Calu3 (cell line): Measurements from ENCODE around the gene CCHCR1. TPM values are rescaled to one million over a fixed set of nuclear protein-coding genes. Genes with fewer than 3 reads are reported as not detected.
"Not testable (repeated sequence)": the region's sequence is repeated elsewhere in the genome, so short reads cannot be mapped to it uniquely, and the experiment has no call there.

Experiments used
- BruUV-seq: library from RNA; stranded (reverse); fragments of 400-500 nt; replicated peaks from 2 replicates; lab custom pipeline; 2021; lab: Mats Ljungman, UMichigan
- CTCF ChIA-PET: fragments of 300-600 bp; sonication (Branson Sonifier 250); formaldehyde crosslinking; loops from one replicate; lab custom pipeline; 2022; ENCODE audit warnings: antibody characterized with exemption; lab: Charles Lee
- DNase-seq: peaks from one replicate; pipeline ENCODE4 v3.0.0; 2022
- H3K27ac Mint-ChIP-seq: one replicate; pipeline ENCODE4 v1.8.0; 2022; ENCODE audit warnings: mixed read lengths; ENCODE audit not compliant: unreplicated experiment
- H3K27me3 Mint-ChIP-seq: one replicate; pipeline ENCODE4 v1.8.0; 2022; ENCODE audit warnings: mixed read lengths; ENCODE audit not compliant: unreplicated experiment
- H3K36me3 Mint-ChIP-seq: one replicate; pipeline ENCODE4 v1.8.0; 2022; ENCODE audit warnings: mild to moderate bottlenecking, moderate library complexity, mixed read lengths; ENCODE audit not compliant: insufficient read depth, unreplicated experiment
- H3K4me1 Mint-ChIP-seq: one replicate; pipeline ENCODE4 v1.8.0; 2022; ENCODE audit warnings: mild to moderate bottlenecking, low read depth, mixed read lengths; ENCODE audit not compliant: unreplicated experiment
- H3K4me3 Mint-ChIP-seq: one replicate; pipeline ENCODE4 v1.8.0; 2022; ENCODE audit warnings: mild to moderate bottlenecking, low read depth, moderate library complexity, mixed read lengths; ENCODE audit not compliant: unreplicated experiment
- H3K9me3 Mint-ChIP-seq: one replicate; pipeline ENCODE4 v1.8.0; 2022; ENCODE audit warnings: low read depth, mixed read lengths; ENCODE audit not compliant: unreplicated experiment
- intact Hi-C: fragments of 100-400 bp; cut with micrococcal nuclease; formaldehyde crosslinking; loops from one replicate; pipeline ENCODE4 v1.10.0; 2022; ENCODE audit not compliant: unreplicated experiment
- total RNA-seq: library from RNA; stranded (reverse); gene quantifications from 2 replicates; pipeline ENCODE4 v1.2.3, GENCODE V29; 2022
- TF ChIP-seq, protein P1 (sequence below): fragments of 200-600 bp; IDR thresholded peaks from one replicate; pipeline ENCODE4 v1.8.0; 2022; ENCODE audit warnings: antibody characterized with exemption; ENCODE audit not compliant: unreplicated experiment

Gene CCHCR1
- total RNA-seq, 1 experiment from 2014 or later: 105 TPM

GRCh38 chr6:31171931-31172905 is 14.6 kb upstream of the CCHCR1 start:
- TF ChIP-seq, protein P1, sequence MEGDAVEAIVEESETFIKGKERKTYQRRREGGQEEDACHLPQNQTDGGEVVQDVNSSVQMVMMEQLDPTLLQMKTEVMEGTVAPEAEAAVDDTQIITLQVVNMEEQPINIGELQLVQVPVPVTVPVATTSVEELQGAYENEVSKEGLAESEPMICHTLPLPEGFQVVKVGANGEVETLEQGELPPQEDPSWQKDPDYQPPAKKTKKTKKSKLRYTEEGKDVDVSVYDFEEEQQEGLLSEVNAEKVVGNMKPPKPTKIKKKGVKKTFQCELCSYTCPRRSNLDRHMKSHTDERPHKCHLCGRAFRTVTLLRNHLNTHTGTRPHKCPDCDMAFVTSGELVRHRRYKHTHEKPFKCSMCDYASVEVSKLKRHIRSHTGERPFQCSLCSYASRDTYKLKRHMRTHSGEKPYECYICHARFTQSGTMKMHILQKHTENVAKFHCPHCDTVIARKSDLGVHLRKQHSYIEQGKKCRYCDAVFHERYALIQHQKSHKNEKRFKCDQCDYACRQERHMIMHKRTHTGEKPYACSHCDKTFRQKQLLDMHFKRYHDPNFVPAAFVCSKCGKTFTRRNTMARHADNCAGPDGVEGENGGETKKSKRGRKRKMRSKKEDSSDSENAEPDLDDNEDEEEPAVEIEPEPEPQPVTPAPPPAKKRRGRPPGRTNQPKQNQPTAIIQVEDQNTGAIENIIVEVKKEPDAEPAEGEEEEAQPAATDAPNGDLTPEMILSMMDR: no peak
- H3K36me3 Mint-ChIP-seq: peaks cover 91% of the 10 kb centered on the region
- CTCF ChIA-PET: interaction anchor here (0.6 to 1.0 kb wide), 3 partner anchors 45 to 328 kb away, joined by 3 to 4 read pairs (median 3); no protein-coding TSS in a partner anchor
- no peak overlapping the region for H3K4me3 Mint-ChIP-seq
- peak overlapping the region; percentile 94 for H3K27ac Mint-ChIP-seq
- BruUV-seq: no TSS peak
- DNase-seq: no peak
- intact Hi-C loops: no loop called here
- no peaks in the 10 kb centered on the region for H3K27me3 Mint-ChIP-seq
- H3K9me3 Mint-ChIP-seq: no peaks in the 10 kb centered on the region
- H3K4me1 Mint-ChIP-seq: peaks cover 54% of the 10 kb centered on the region

- CTCF ChIA-PET: interaction anchor here (0.6 kb wide), 1 partner anchor 16 kb away, joined by 4 read pairs; no protein-coding TSS in a partner anchor
- Mint-ChIP-seq H3K36me3 (peaks cover 92% of the 10 kb centered on the region), H3K27ac (peak overlapping the region; percentile 94), H3K4me1 (peaks cover 49% of the 10 kb centered on the region), H3K4me3 (no peak overlapping the region), H3K27me3 (no peaks in the 10 kb centered on the region), H3K9me3 (no peaks in the 10 kb centered on the region)
- no TSS peak for BruUV-seq
- intact Hi-C loops: no loop called here
- TF ChIP-seq, protein P1: no peak
- no peak for DNase-seq
Observed at GRCh38 chr6:31170987-31171671, 13.5 kb upstream of the CCHCR1 start.

DNA sequence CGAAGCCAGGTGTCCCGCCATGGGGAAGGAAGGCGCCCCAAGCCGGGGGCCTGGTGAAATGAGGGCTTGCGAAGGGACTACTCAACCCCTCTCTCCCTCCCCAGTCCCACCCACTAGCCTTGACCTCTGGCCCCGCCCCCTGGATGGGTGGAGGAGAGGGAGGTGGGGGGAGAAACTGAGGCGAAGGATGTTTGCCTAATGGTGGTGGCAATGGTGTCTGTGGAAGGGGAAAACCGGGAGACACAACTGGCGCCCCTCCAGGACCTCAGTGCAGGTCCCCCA is 12.9 kb upstream of the CCHCR1 start, which contains the start of gene POU5F1:
TSS of gene POU5F1 (minus strand) at position 83 of the 282 bp plus-strand sequence. CDS start at position 21, 62 bp downstream.
- H3K27ac Mint-ChIP-seq: peak within 1 kb of the TSS; percentile 94
- H3K4me3 Mint-ChIP-seq: peak within 1 kb of the TSS; percentile 29
- H3K4me1 Mint-ChIP-seq: peaks cover 43% of the 10 kb centered on the region
- no TSS peak for BruUV-seq
- TF ChIP-seq, protein P1: no peak
- no peaks in the 10 kb centered on the region for H3K27me3 Mint-ChIP-seq
- H3K36me3 Mint-ChIP-seq: peaks cover 91% of the 10 kb centered on the region
- CTCF ChIA-PET: interaction anchor here (0.6 to 1.6 kb wide), 2 partner anchors 12 to 16 kb away, joined by 4 to 8 read pairs; partner anchors contain the start of gene TCF19
- no peaks in the 10 kb centered on the region for H3K9me3 Mint-ChIP-seq
- no peak for DNase-seq
- intact Hi-C loops: no loop called here

GRCh38 chr6:31169858-31170599 is 12.4 kb upstream of the CCHCR1 start:
- H3K36me3 Mint-ChIP-seq: peaks cover 85% of the 10 kb centered on the region
- H3K4me1 Mint-ChIP-seq: peaks cover 42% of the 10 kb centered on the region
- CTCF ChIA-PET: interaction anchor here (1.1 to 1.6 kb wide), 2 partner anchors 8 to 11 kb away, joined by 3 to 8 read pairs; partner anchors contain the start of gene TCF19

More at GRCh38 chr6:31169858-31170599, 12.4 kb upstream of the CCHCR1 start:
- BruUV-seq, intact Hi-C loops, H3K9me3 Mint-ChIP-seq, H3K27me3 Mint-ChIP-seq, DNase-seq: not testable (repeated sequence)
- Mint-ChIP-seq H3K27ac (peak overlapping the region; percentile 94), H3K4me3 (peak overlapping the region; percentile 29)
